ENCODE results near the gene TFPI.

GRCh38 chr2:187429989-187430388 is 124.2 kb downstream of the TFPI start:
- TF ChIP-seq NFIC (IDR thresholded peaks at IDR 0.05) = no peak
- TF ChIP-seq USF1 (IDR thresholded peaks at IDR 0.05) = no peak
- TF ChIP-seq TAF1 (IDR thresholded peaks at IDR 0.05; ENCODE audit: low read depth) = no peak
- no peak for TF ChIP-seq MAX (IDR thresholded peaks at IDR 0.05)
- no peak for TF ChIP-seq FOXM1 (IDR thresholded peaks at IDR 0.05; ENCODE audit: borderline replicate concordance, low read depth)
- TF ChIP-seq RAD21 (IDR thresholded peaks at IDR 0.05; ENCODE audit: low read depth) = no peak
- TF ChIP-seq EP300 (IDR thresholded peaks at IDR 0.05; ENCODE audit: borderline replicate concordance) = no peak
- no peak for TF ChIP-seq ZBTB7A (IDR thresholded peaks at IDR 0.05; ENCODE audit: low read depth)
